ENCODE measurements around the gene FARS2. TPM values are rescaled to one million over a fixed set of nuclear protein-coding genes. Genes with fewer than 3 reads are reported as not detected.
"Not testable (repeated sequence)": the region's sequence is repeated elsewhere in the genome, so short reads cannot be mapped to it uniquely, and the experiment has no call there.

Gene FARS2
- polyA plus RNA-seq, 1 experiment, result 17.9 TPM

DNA sequence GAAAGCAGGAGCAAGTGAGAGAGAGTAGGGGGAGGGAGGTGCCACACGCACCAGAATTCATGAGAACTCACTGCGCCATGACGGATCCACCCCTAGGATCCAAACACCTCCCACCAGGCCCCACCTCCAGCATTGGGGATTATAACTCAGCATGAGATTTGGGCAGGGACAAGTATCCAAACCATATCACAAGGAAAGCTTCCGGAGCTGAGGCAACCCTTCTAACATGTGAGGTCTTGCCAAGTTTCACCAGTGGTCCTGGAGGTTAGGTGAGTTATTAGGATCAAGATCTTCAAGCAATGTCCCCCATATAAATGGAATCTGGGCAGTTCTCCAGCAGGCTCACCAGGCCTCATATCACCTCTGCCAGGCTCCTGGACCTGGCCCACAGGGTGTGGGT is 437.0 kb downstream of the FARS2 start:
- ChIA-PET POLR2A (no interaction called here), CTCF (interaction anchor here (1.2 kb wide), 1 partner anchor 215 kb away, joined by 5 read pairs; no protein-coding TSS in a partner anchor)
- TF ChIP-seq, protein P1, sequence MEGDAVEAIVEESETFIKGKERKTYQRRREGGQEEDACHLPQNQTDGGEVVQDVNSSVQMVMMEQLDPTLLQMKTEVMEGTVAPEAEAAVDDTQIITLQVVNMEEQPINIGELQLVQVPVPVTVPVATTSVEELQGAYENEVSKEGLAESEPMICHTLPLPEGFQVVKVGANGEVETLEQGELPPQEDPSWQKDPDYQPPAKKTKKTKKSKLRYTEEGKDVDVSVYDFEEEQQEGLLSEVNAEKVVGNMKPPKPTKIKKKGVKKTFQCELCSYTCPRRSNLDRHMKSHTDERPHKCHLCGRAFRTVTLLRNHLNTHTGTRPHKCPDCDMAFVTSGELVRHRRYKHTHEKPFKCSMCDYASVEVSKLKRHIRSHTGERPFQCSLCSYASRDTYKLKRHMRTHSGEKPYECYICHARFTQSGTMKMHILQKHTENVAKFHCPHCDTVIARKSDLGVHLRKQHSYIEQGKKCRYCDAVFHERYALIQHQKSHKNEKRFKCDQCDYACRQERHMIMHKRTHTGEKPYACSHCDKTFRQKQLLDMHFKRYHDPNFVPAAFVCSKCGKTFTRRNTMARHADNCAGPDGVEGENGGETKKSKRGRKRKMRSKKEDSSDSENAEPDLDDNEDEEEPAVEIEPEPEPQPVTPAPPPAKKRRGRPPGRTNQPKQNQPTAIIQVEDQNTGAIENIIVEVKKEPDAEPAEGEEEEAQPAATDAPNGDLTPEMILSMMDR (IDR thresholded peaks at IDR 0.05; ENCODE audit: insufficient read depth, low read depth, low read length), result no peak
- Histone ChIP-seq H3K27me3 (ENCODE audit: control insufficient read depth, insufficient read depth, low read length) (no peaks in the 10 kb centered on the region), H3K36me3 (ENCODE audit: control insufficient read depth, insufficient read depth, low read length) (no peaks in the 10 kb centered on the region), H3K4me3 (ENCODE audit: low read depth, low read length) (no peak overlapping the region)
- no peak for DNase-seq (ENCODE audit: low read depth)

DNA sequence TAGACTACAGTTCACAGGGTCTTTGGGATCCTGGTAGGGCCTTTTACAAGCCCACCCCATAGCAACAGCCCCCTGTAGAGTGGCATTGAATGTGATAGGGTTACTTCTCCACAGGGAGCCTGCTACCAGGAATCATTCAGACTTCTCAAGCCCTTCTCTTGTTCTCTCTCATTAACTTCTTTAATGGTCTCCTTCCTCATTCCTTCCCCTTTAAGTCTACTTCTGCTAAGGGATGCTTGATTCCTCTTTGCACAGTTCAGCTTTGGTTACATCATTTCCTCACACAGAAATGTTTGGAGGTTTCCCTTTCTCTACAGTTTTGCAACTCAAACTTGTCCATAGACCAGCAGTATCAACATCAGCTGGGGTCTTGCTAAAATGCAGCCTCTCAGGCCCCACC is 437.8 kb downstream of the FARS2 start:
- CTCF ChIA-PET, result interaction anchor here (0.6 to 1.2 kb wide), 3 partner anchors 13 to 216 kb away, joined by 3 to 5 read pairs (median 3); no protein-coding TSS in a partner anchor
- H3K36me3 ChIP-seq (ENCODE audit: control insufficient read depth, insufficient read depth, low read length); DNase-seq (ENCODE audit: low read depth); H3K27me3 ChIP-seq (ENCODE audit: control insufficient read depth, insufficient read depth, low read length); H3K4me3 ChIP-seq (ENCODE audit: low read depth, low read length); POLR2A ChIA-PET: not testable (repeated sequence)

DNA sequence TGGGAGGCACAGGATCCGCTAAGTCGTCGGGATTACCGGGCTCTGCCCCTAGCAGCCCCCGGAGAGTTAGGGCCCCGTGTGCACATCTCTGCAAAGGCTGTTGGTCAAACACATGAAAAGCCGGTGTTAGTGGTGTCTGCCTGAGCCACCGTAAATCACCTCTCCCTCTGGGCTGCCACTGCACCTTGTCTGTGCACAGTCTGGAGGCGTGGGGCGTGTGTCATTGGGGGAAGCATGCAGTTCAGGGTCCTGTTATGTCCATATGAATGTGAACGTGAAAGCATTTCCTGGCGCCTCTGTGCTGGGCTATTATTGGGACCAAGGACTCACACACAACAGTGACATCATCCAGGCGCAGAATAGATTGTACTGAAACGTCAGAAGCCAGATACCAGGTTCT is 439.9 kb downstream of the FARS2 start:
- TF ChIP-seq, protein P1 (IDR thresholded peaks at IDR 0.05; ENCODE audit: insufficient read depth, low read depth, low read length), result no peak
- Histone ChIP-seq H3K4me3 (ENCODE audit: low read depth, low read length) (no peak overlapping the region), H3K27me3 (ENCODE audit: control insufficient read depth, insufficient read depth, low read length) (no peaks in the 10 kb centered on the region), H3K36me3 (ENCODE audit: control insufficient read depth, insufficient read depth, low read length) (no peaks in the 10 kb centered on the region)
- CTCF ChIA-PET, result no interaction called here
- no peak for DNase-seq (ENCODE audit: low read depth)
- POLR2A ChIA-PET, result no interaction called here

- ChIA-PET CTCF (interaction anchor here (0.7 kb wide), 1 partner anchor 39 kb away, joined by 3 read pairs; no protein-coding TSS in a partner anchor), POLR2A (no interaction called here)
- no peaks in the 10 kb centered on the region for H3K27me3 ChIP-seq (ENCODE audit: control insufficient read depth, insufficient read depth, low read length)
- no peaks in the 10 kb centered on the region for H3K36me3 ChIP-seq (ENCODE audit: control insufficient read depth, insufficient read depth, low read length)
- no peak overlapping the region for H3K4me3 ChIP-seq (ENCODE audit: low read depth, low read length)
- TF ChIP-seq, protein P1 (IDR thresholded peaks at IDR 0.05; ENCODE audit: insufficient read depth, low read depth, low read length), result no peak
- DNase-seq (ENCODE audit: low read depth), result no peak
Measured at GRCh38 chr6:5704708-5705107, 443.4 kb downstream of the FARS2 start.

- POLR2A ChIA-PET, result no interaction called here
- Histone ChIP-seq H3K27me3 (ENCODE audit: control insufficient read depth, insufficient read depth, low read length) (no peaks in the 10 kb centered on the region), H3K36me3 (ENCODE audit: control insufficient read depth, insufficient read depth, low read length) (no peaks in the 10 kb centered on the region), H3K4me3 (ENCODE audit: low read depth, low read length) (no peak overlapping the region)
- no peak for DNase-seq (ENCODE audit: low read depth)
- TF ChIP-seq, protein P1 (IDR thresholded peaks at IDR 0.05; ENCODE audit: insufficient read depth, low read depth, low read length), result no peak
- CTCF ChIA-PET, result no interaction called here
Measured at GRCh38 chr6:5705252-5705651, 443.9 kb downstream of the FARS2 start.
